Naive thymus-derived CD4-positive, alpha-beta T cell (primary cell): Measurements from ENCODE around the gene ZBTB21. TPM values are rescaled to one million over a fixed set of nuclear protein-coding genes. Genes with fewer than 3 reads are reported as not detected.

Experiments
- ATAC-seq: fragments of 150-1000 bp; cut with Tn5 transposase; 2 replicates; pipeline ENCODE4 v1.10.0; 2021; ENCODE audit warnings: mild to moderate bottlenecking, moderate library complexity
- CTCF ChIA-PET: fragments of 350-600 bp; sonication (Branson Sonifier 250); formaldehyde crosslinking; loops from one replicate; lab custom pipeline; 2021; ENCODE audit warnings: antibody characterized with exemption; lab: Charles Lee
- POLR2A ChIA-PET: fragments of 350-600 bp; sonication (Branson Sonifier 250); formaldehyde crosslinking; loops from one replicate; lab custom pipeline; 2021; ENCODE audit warnings: antibody characterized with exemption, inconsistent platforms; lab: Charles Lee
- DNase-seq, 9 donors: peaks; one replicate each; pipeline versions ENCODE4 v3.0.0 to v3.0.0-alpha.2; 2020 to 2022; ENCODE audit warnings: mixed read lengths in 1 of 9
- H3K27ac ChIP-seq: one replicate; pipeline ENCODE4 v1.7.0; 2013; ENCODE audit warnings: mild to moderate bottlenecking, low read depth, low read length, moderate library complexity
- H3K27me3 ChIP-seq, 2 donors: one replicate each; pipeline ENCODE4 v1.7.0; 2013; ENCODE audit warnings: low read length in 2 of 2, mild to moderate bottlenecking in 2 of 2, moderate library complexity in 2 of 2; ENCODE audit not compliant: control insufficient read depth in 2 of 2, insufficient read depth in 2 of 2
- H3K36me3 ChIP-seq, 3 experiments: 1 replicate in 2 of 3; 2 replicates in 1 of 3; pipeline ENCODE4 v1.7.0; 2013; ENCODE audit warnings: low read length in 3 of 3, mild to moderate bottlenecking in 3 of 3, moderate library complexity in 1 of 3; ENCODE audit not compliant: insufficient read depth in 3 of 3, control insufficient read depth in 2 of 3
- H3K4me1 ChIP-seq, 2 donors: one replicate each; pipeline ENCODE4 v1.7.0; 2013; ENCODE audit warnings: low read length in 2 of 2, mild to moderate bottlenecking in 2 of 2, moderate library complexity in 1 of 2; ENCODE audit not compliant: control insufficient read depth in 2 of 2, insufficient read depth in 2 of 2
- H3K4me3 ChIP-seq: 2 replicates; pipeline ENCODE4 v1.7.0; 2013; ENCODE audit warnings: mild to moderate bottlenecking, low read length
- H3K9me3 ChIP-seq, 3 experiments: 1 replicate in 2 of 3; 2 replicates in 1 of 3; pipeline ENCODE4 v1.7.0; 2013; ENCODE audit warnings: low read length in 3 of 3; ENCODE audit not compliant: control insufficient read depth in 2 of 3
- H3K27ac Mint-ChIP-seq, 9 donors: one replicate each; pipeline ENCODE4 v1.8.0; 2020 to 2022; ENCODE audit warnings: mixed read lengths in 9 of 9, mild to moderate bottlenecking in 8 of 9, moderate library complexity in 5 of 9, inconsistent platforms in 2 of 9
- H3K27me3 Mint-ChIP-seq, 5 donors: one replicate each; pipeline ENCODE4 v1.8.0; 2021 to 2022; ENCODE audit warnings: mixed read lengths in 5 of 5, mild to moderate bottlenecking in 1 of 5
- H3K36me3 Mint-ChIP-seq, 5 donors: one replicate each; pipeline ENCODE4 v1.8.0; 2020 to 2022; ENCODE audit warnings: mixed read lengths in 5 of 5, mild to moderate bottlenecking in 3 of 5, inconsistent platforms in 1 of 5
- H3K4me1 Mint-ChIP-seq, 7 donors: one replicate each; pipeline ENCODE4 v1.8.0; 2020 to 2022; ENCODE audit warnings: mixed read lengths in 7 of 7, mild to moderate bottlenecking in 3 of 7, inconsistent platforms in 1 of 7
- H3K4me3 Mint-ChIP-seq, 10 donors: one replicate each; pipeline ENCODE4 v1.8.0; 2020 to 2022; ENCODE audit warnings: mild to moderate bottlenecking in 10 of 10, mixed read lengths in 10 of 10, moderate library complexity in 6 of 10, inconsistent platforms in 2 of 10
- H3K9me3 Mint-ChIP-seq, 11 donors: one replicate each; pipeline ENCODE4 v1.8.0; 2020 to 2022; ENCODE audit warnings: mixed read lengths in 11 of 11, mild to moderate bottlenecking in 4 of 11, inconsistent platforms in 1 of 11, moderate library complexity in 1 of 11
- intact Hi-C, 2 donors: fragments of 100-400 bp; cut with micrococcal nuclease; formaldehyde crosslinking; loops; one replicate each; pipeline ENCODE4 v1.15.1; 2023
- polyA plus RNA-seq, 2 donors: library from polyadenylated mRNA; unstranded; fragments of 300-500 nt; fragmentation: Illumina TruSeq; gene quantifications; one replicate each; pipeline ENCODE4 v1.2.3, GENCODE V29; 2021
- total RNA-seq, 6 experiments: library from RNA in 5 of 6; stranded (reverse) in 5 of 6; gene quantifications; 1 replicate in 5 of 6; 2 replicates in 1 of 6; pipeline ENCODE4 v1.2.3 and lab custom pipeline; 2021 to 2026

Gene ZBTB21
- total and polyA plus RNA-seq, 7 experiments from 2014 or later = 4.3 to 137 (median 24.3) TPM

- Mint-ChIP-seq H3K27ac (no peak overlapping the region), H3K27me3 (peaks cover 0 to 11% (median 0%) of the 10 kb centered on the region in 5 donors), H3K36me3 (no peaks in the 10 kb centered on the region), H3K4me3 (no peak overlapping the region), H3K9me3 (no peaks in the 10 kb centered on the region), H3K4me1 (peaks cover 3 to 18% (median 14%) of the 10 kb centered on the region in 7 donors)
- H3K4me1 ChIP-seq = peaks cover 0 to 4% of the 10 kb centered on the region in 2 donors
- no peak for ATAC-seq
- no peaks in the 10 kb centered on the region for H3K36me3 ChIP-seq
- H3K27me3 ChIP-seq = no peaks in the 10 kb centered on the region
- no peak overlapping the region for H3K27ac ChIP-seq
- H3K4me3 ChIP-seq = no peak overlapping the region
- H3K9me3 ChIP-seq = no peaks in the 10 kb centered on the region
- CTCF ChIA-PET = no interaction called here
- no peak for DNase-seq
- POLR2A ChIA-PET = no interaction called here
- intact Hi-C loops = no loop called here
Observed at GRCh38 chr21:42047821-42048613, 37.9 kb upstream of the ZBTB21 start.

- Histone ChIP-seq H3K36me3 (no peaks in the 10 kb centered on the region), H3K27ac (no peak overlapping the region), H3K9me3 (no peaks in the 10 kb centered on the region), H3K4me1 (no peaks in the 10 kb centered on the region), H3K27me3 (no peaks in the 10 kb centered on the region), H3K4me3 (no peak overlapping the region)
- Mint-ChIP-seq H3K4me1 (peaks cover 0 to 12% (median 5%) of the 10 kb centered on the region in 7 donors), H3K27me3 (no peaks in the 10 kb centered on the region), H3K36me3 (no peaks in the 10 kb centered on the region), H3K9me3 (no peaks in the 10 kb centered on the region), H3K4me3 (no peak overlapping the region), H3K27ac (peak overlapping the region in 2 of 9 donors; percentile 66 to 74)
- ChIA-PET POLR2A (interaction anchor here (1.3 to 1.5 kb wide), 3 partner anchors 17 to 35 kb away, joined by 3 to 6 read pairs (median 5); partner anchors contain the start of gene ZBTB21), CTCF (interaction anchor here (0.6 kb wide), 1 partner anchor 123 kb away, joined by 6 read pairs; no protein-coding TSS in a partner anchor)
- no peak for ATAC-seq
- no peak for DNase-seq
- intact Hi-C loops = no loop called here
Observed at GRCh38 chr21:42044871-42045495, 34.8 kb upstream of the ZBTB21 start.

- peaks cover 0 to 12% (median 6%) of the 10 kb centered on the region in 7 donors for H3K4me1 Mint-ChIP-seq
Observed at GRCh38 chr21:42043961-42044360, 33.8 kb upstream of the ZBTB21 start.

GRCh38 chr21:42043201-42043895 lies 33.2 kb upstream of the ZBTB21 start:
- Histone ChIP-seq H3K4me1 (no peaks in the 10 kb centered on the region), H3K9me3 (no peaks in the 10 kb centered on the region), H3K27ac (no peak overlapping the region), H3K27me3 (no peaks in the 10 kb centered on the region), H3K36me3 (no peaks in the 10 kb centered on the region), H3K4me3 (no peak overlapping the region)
- intact Hi-C loops = no loop called here
- peaks cover 0 to 16% (median 11%) of the 10 kb centered on the region in 7 donors for H3K4me1 Mint-ChIP-seq
- ChIA-PET CTCF (no interaction called here), POLR2A (interaction anchor here (1.0 kb wide), 1 partner anchor 11 kb away, joined by 3 read pairs; no protein-coding TSS in a partner anchor)
- no peak overlapping the region for H3K4me3 Mint-ChIP-seq
- no peaks in the 10 kb centered on the region for H3K27me3 Mint-ChIP-seq
- DNase-seq = no peak
- ATAC-seq = no peak
- peaks cover 0 to 3% (median 0%) of the 10 kb centered on the region in 11 donors for H3K9me3 Mint-ChIP-seq
- peak overlapping the region in 1 of 9 donors; percentile 42 for H3K27ac Mint-ChIP-seq
- no peaks in the 10 kb centered on the region for H3K36me3 Mint-ChIP-seq

More at GRCh38 chr21:42043961-42044360, 33.8 kb upstream of the ZBTB21 start:
- intact Hi-C loops = no loop called here
- Mint-ChIP-seq H3K27me3 (no peaks in the 10 kb centered on the region), H3K36me3 (no peaks in the 10 kb centered on the region), H3K4me3 (no peak overlapping the region), H3K27ac (no peak overlapping the region), H3K9me3 (no peaks in the 10 kb centered on the region)
- Histone ChIP-seq H3K27ac (no peak overlapping the region), H3K4me1 (no peaks in the 10 kb centered on the region), H3K27me3 (no peaks in the 10 kb centered on the region), H3K4me3 (no peak overlapping the region), H3K36me3 (no peaks in the 10 kb centered on the region), H3K9me3 (no peaks in the 10 kb centered on the region)
- ChIA-PET CTCF (no interaction called here), POLR2A (interaction anchor here (1.0 kb wide), 1 partner anchor 11 kb away, joined by 3 read pairs; no protein-coding TSS in a partner anchor)
- no peak for DNase-seq
- no peak for ATAC-seq

- Mint-ChIP-seq H3K9me3 (peaks cover 0 to 3% (median 0%) of the 10 kb centered on the region in 11 donors), H3K4me3 (no peak overlapping the region), H3K4me1 (peaks cover 0 to 16% (median 11%) of the 10 kb centered on the region in 7 donors), H3K36me3 (peaks cover 0 to under 1% (median 0%) of the 10 kb centered on the region in 5 donors), H3K27ac (peak overlapping the region in 3 of 9 donors; percentile 13 to 42 (median 39)), H3K27me3 (no peaks in the 10 kb centered on the region)
- CTCF ChIA-PET = no interaction called here
- Histone ChIP-seq H3K9me3 (no peaks in the 10 kb centered on the region), H3K27ac (no peak overlapping the region), H3K4me1 (no peaks in the 10 kb centered on the region), H3K36me3 (no peaks in the 10 kb centered on the region), H3K4me3 (no peak overlapping the region), H3K27me3 (no peaks in the 10 kb centered on the region)
- no peak for DNase-seq
- no peak for ATAC-seq
- intact Hi-C loops = no loop called here
- POLR2A ChIA-PET = no interaction called here
Observed at GRCh38 chr21:42042651-42043050, 32.5 kb upstream of the ZBTB21 start.

GRCh38 chr21:42041711-42042110 lies 31.6 kb upstream of the ZBTB21 start:
- Mint-ChIP-seq H3K36me3 (peaks cover 0 to 3% (median 0%) of the 10 kb centered on the region in 5 donors), H3K4me3 (no peak overlapping the region), H3K27ac (peak overlapping the region in 4 of 9 donors; percentile 56 to 89 (median 72)), H3K4me1 (peaks cover 0 to 16% (median 11%) of the 10 kb centered on the region in 7 donors), H3K9me3 (peaks cover 0 to 3% (median 0%) of the 10 kb centered on the region in 11 donors), H3K27me3 (no peaks in the 10 kb centered on the region)
- no peaks in the 10 kb centered on the region for H3K27me3 ChIP-seq
- DNase-seq (no peak), ATAC-seq (no peak)
- no peaks in the 10 kb centered on the region for H3K4me1 ChIP-seq
- POLR2A ChIA-PET = no interaction called here
- H3K4me3 ChIP-seq = no peak overlapping the region
- no peaks in the 10 kb centered on the region for H3K36me3 ChIP-seq
- no peaks in the 10 kb centered on the region for H3K9me3 ChIP-seq
- CTCF ChIA-PET = interaction anchor here (0.7 kb wide), 1 partner anchor 821 kb away, joined by 5 read pairs; no protein-coding TSS in a partner anchor
- intact Hi-C loops = no loop called here
- no peak overlapping the region for H3K27ac ChIP-seq
